H1 (cell line): ENCODE measurements around the gene ZACN. TPM values are rescaled to one million over a fixed set of nuclear protein-coding genes. Genes with fewer than 3 reads are reported as not detected.

Experiments
- CTCF ChIA-PET: fragments of 300-600 bp; sonication (Branson Sonifier 250); formaldehyde crosslinking; loops from one replicate; lab custom pipeline; 2021; ENCODE audit not compliant: partially characterized antibody; lab: Charles Lee
- POLR2A ChIA-PET: fragments of 300-600 bp; sonication (Branson Sonifier 250); formaldehyde crosslinking; loops from one replicate; lab custom pipeline; 2021; ENCODE audit warnings: inconsistent platforms; ENCODE audit not compliant: partially characterized antibody; lab: Charles Lee
- DNase-seq, 2 experiments: peaks; one replicate each; pipeline versions ENCODE4 v3.0.0 to v3.0.0-alpha.2; 2010 to 2022; ENCODE audit warnings: low spot score in 2 of 2, low read depth in 1 of 2, mixed read lengths in 1 of 2
- FAIRE-seq: peaks from 2 replicates; lab custom pipeline; 2011; peaks lifted over from hg19 to GRCh38; lab: Jason Lieb, UNC
- H2AFZ ChIP-seq: 2 replicates; pipeline ENCODE4 v1.8.1; 2012; ENCODE audit warnings: low read length, inconsistent platforms
- H2AK5ac ChIP-seq: 2 replicates; pipeline ENCODE4 v1.6.1; 2013; ENCODE audit warnings: low read depth, low read length
- H2BK120ac ChIP-seq: replicated peaks from 2 replicates; pipeline ENCODE3; 2013; ENCODE audit warnings: low read depth, low read length, inconsistent platforms
- H2BK12ac ChIP-seq: 2 replicates; pipeline ENCODE4 v1.6.1; 2013; ENCODE audit warnings: low read depth, low read length
- H2BK15ac ChIP-seq: 2 replicates; pipeline ENCODE4 v1.6.1; 2013; ENCODE audit warnings: low read length
- H2BK20ac ChIP-seq: 2 replicates; pipeline ENCODE4 v1.6.1; 2013; ENCODE audit warnings: low read length
- H2BK5ac ChIP-seq: 2 replicates; pipeline ENCODE4 v1.6.1; 2013; ENCODE audit warnings: low read depth, low read length
- H3K14ac ChIP-seq: 2 replicates; pipeline ENCODE4 v1.6.1; 2013; ENCODE audit warnings: inconsistent platforms; ENCODE audit not compliant: insufficient read length
- H3K18ac ChIP-seq: 2 replicates; pipeline ENCODE4 v1.6.1; 2013; ENCODE audit warnings: low read length; ENCODE audit errors: extremely low read depth
- H3K23ac ChIP-seq: 2 replicates; pipeline ENCODE4 v1.6.1; 2013; ENCODE audit warnings: inconsistent platforms; ENCODE audit not compliant: insufficient read length
- H3K23me2 ChIP-seq: 2 replicates; pipeline ENCODE4 v1.6.1; 2013; ENCODE audit warnings: low read depth, low read length
- H3K27ac ChIP-seq: 2 replicates; pipeline ENCODE4 v1.6.1; 2011; ENCODE audit warnings: low read depth, low read length, inconsistent platforms
- H3K27me3 ChIP-seq, 4 experiments: replicated peaks in 1 of 4; 1 replicate in 1 of 4; 2 replicates in 3 of 4; pipeline versions ENCODE4 v1.6.1 to v1.8.1; 2011 to 2013; ENCODE audit warnings: low read length in 3 of 4, mild to moderate bottlenecking in 3 of 4, inconsistent platforms in 2 of 4, mixed read lengths in 2 of 4, moderate library complexity in 1 of 4; ENCODE audit not compliant: control insufficient read depth in 3 of 4, insufficient read depth in 3 of 4; ENCODE audit errors: extremely low read depth in 1 of 4
- H3K36me3 ChIP-seq, 4 experiments: 2 replicates each; pipeline versions ENCODE4 v1.6.1 to v1.8.1; 2011 to 2013; ENCODE audit warnings: mild to moderate bottlenecking in 4 of 4, low read length in 3 of 4, moderate library complexity in 2 of 4, control low read depth in 1 of 4, inconsistent platforms in 1 of 4; ENCODE audit not compliant: insufficient read depth in 4 of 4, control insufficient read depth in 2 of 4
- H3K4ac ChIP-seq: replicated peaks from 2 replicates; pipeline ENCODE3; 2013; ENCODE audit warnings: low read length, low read depth, mixed read lengths, inconsistent platforms; ENCODE audit not compliant: insufficient read length
- H3K4me1 ChIP-seq, 4 experiments: replicated peaks in 1 of 4; 1 replicate in 1 of 4; 2 replicates in 3 of 4; pipeline versions ENCODE4 v1.6.1 to v1.8.1; 2011 to 2013; ENCODE audit warnings: low read length in 3 of 4, inconsistent platforms in 2 of 4, mixed read lengths in 1 of 4; ENCODE audit not compliant: insufficient read depth in 4 of 4, control insufficient read depth in 3 of 4
- H3K4me2 ChIP-seq, 2 experiments: 2 replicates each; pipeline versions ENCODE4 v1.6.1 to v1.8.1; 2011 to 2013; ENCODE audit warnings: low read depth in 2 of 2, low read length in 2 of 2, control low read depth in 1 of 2, inconsistent platforms in 1 of 2, mild to moderate bottlenecking in 1 of 2; ENCODE audit not compliant: insufficient read depth in 1 of 2
- H3K4me3 ChIP-seq, 4 experiments: fragments of 200-600, 300-600 bp in 1 of 4; sonication (generic), shearing (Covaris generic), sonication (Bioruptor Twin) in 1 of 4; 2 replicates each; pipeline versions ENCODE4 v1.5.1 to v1.8.1; 2011 to 2016; ENCODE audit warnings: low read length in 4 of 4, low read depth in 3 of 4, control low read depth in 2 of 4, inconsistent platforms in 2 of 4, mild to moderate bottlenecking in 2 of 4, mixed read lengths in 1 of 4, moderate library complexity in 1 of 4; ENCODE audit not compliant: insufficient read depth in 2 of 4; ENCODE audit errors: extremely low read depth in 1 of 4
- H3K56ac ChIP-seq: replicated peaks from 2 replicates; pipeline ENCODE3; 2013; ENCODE audit warnings: low read depth, mild to moderate bottlenecking, mixed read lengths, low read length, inconsistent platforms; ENCODE audit not compliant: insufficient read length
- H3K79me1 ChIP-seq: 2 replicates; pipeline ENCODE4 v1.6.1; 2013; ENCODE audit warnings: low read depth, low read length, control low read depth
- H3K79me2 ChIP-seq, 2 experiments: 2 replicates each; pipeline versions ENCODE4 v1.6.1 to v1.8.1; 2012 to 2013; ENCODE audit warnings: low read length in 2 of 2, mild to moderate bottlenecking in 2 of 2, inconsistent platforms in 1 of 2; ENCODE audit not compliant: insufficient read depth in 2 of 2, control insufficient read depth in 1 of 2
- H3K9ac ChIP-seq, 4 experiments: replicated peaks in 1 of 4; 1 replicate in 1 of 4; 2 replicates in 3 of 4; pipeline versions ENCODE4 v1.6.1 to v1.8.1; 2011 to 2013; ENCODE audit warnings: low read depth in 3 of 4, low read length in 3 of 4, control low read depth in 2 of 4, mild to moderate bottlenecking in 2 of 4, moderate library complexity in 2 of 4, inconsistent platforms in 1 of 4; ENCODE audit errors: extremely low read depth in 1 of 4
- H3K9me3 ChIP-seq, 2 experiments: 2 replicates each; pipeline versions ENCODE4 v1.6.1 to v1.8.1; 2012 to 2013; ENCODE audit warnings: mild to moderate bottlenecking in 2 of 2, moderate library complexity in 2 of 2, control low read depth in 1 of 2, inconsistent platforms in 1 of 2, low read depth in 1 of 2, low read length in 1 of 2, mixed read lengths in 1 of 2; ENCODE audit not compliant: insufficient read depth in 2 of 2
- H4K20me1 ChIP-seq, 2 experiments: replicated peaks in 1 of 2; 2 replicates each; pipeline versions ENCODE3 to v1.8.1; 2011 to 2013; ENCODE audit warnings: inconsistent platforms in 2 of 2, low read length in 2 of 2, mild to moderate bottlenecking in 1 of 2; ENCODE audit not compliant: insufficient read depth in 2 of 2, control insufficient read depth in 1 of 2
- H4K5ac ChIP-seq: 2 replicates; pipeline ENCODE4 v1.6.1; 2013; ENCODE audit warnings: low read length, low read depth, mixed read lengths, inconsistent platforms; ENCODE audit not compliant: insufficient read length
- H4K8ac ChIP-seq: 2 replicates; pipeline ENCODE4 v1.8.0; 2013; ENCODE audit warnings: mild to moderate bottlenecking, moderate library complexity, low read length, inconsistent platforms; ENCODE audit not compliant: insufficient read depth; ENCODE audit errors: extremely low read depth
- H4K91ac ChIP-seq: replicated peaks from 2 replicates; pipeline ENCODE3; 2013; ENCODE audit warnings: low read length, mixed read lengths, inconsistent platforms; ENCODE audit not compliant: insufficient read length
- BACH1 ChIP-seq: IDR thresholded peaks from 2 replicates; pipeline ENCODE4 v1.6.1; 2012; ENCODE audit warnings: low read length, improper control_type of control experiment
- CHD1 ChIP-seq: IDR thresholded peaks from 2 replicates; pipeline ENCODE4 v1.6.1; 2012; ENCODE audit warnings: low read depth, low read length, improper control_type of control experiment
- CHD2 ChIP-seq: IDR thresholded peaks from 2 replicates; pipeline ENCODE4 v1.6.1; 2012; ENCODE audit warnings: low read length, improper control_type of control experiment
- GABPA ChIP-seq: IDR thresholded peaks from 2 replicates; pipeline ENCODE4 v1.6.1; 2011; ENCODE audit warnings: mild to moderate bottlenecking, low read length, moderate library complexity, borderline replicate concordance; ENCODE audit not compliant: insufficient read depth
- HDAC6 ChIP-seq: IDR thresholded peaks from one replicate; pipeline ENCODE4 v1.7.1; 2012; ENCODE audit warnings: low read depth, mild to moderate bottlenecking, inconsistent platforms, low read length, moderate library complexity
- KDM5A ChIP-seq: fragments of 200-600 bp; IDR thresholded peaks from 2 replicates; pipeline ENCODE4 v1.7.1; 2012; ENCODE audit warnings: mild to moderate bottlenecking, low read length, inconsistent platforms, mixed read lengths
- MAX ChIP-seq: IDR thresholded peaks from 2 replicates; pipeline ENCODE4 v1.6.1; 2012; ENCODE audit warnings: inconsistent platforms
- RFX5 ChIP-seq: IDR thresholded peaks from 2 replicates; pipeline ENCODE4 v1.6.1; 2011; ENCODE audit warnings: low read depth, low read length, improper control_type of control experiment, borderline replicate concordance
- RXRA ChIP-seq: IDR thresholded peaks from 2 replicates; pipeline ENCODE4 v1.6.1; 2011; ENCODE audit warnings: low read depth, mild to moderate bottlenecking, low read length, moderate library complexity; ENCODE audit not compliant: insufficient read depth
- SIN3A ChIP-seq, 2 experiments: IDR thresholded peaks in 1 of 2; conservative IDR thresholded peaks in 1 of 2; 2 replicates each; pipeline ENCODE4 v1.6.1; 2011 to 2012; ENCODE audit warnings: low read length in 2 of 2, improper control_type of control experiment in 1 of 2, low read depth in 1 of 2, mild to moderate bottlenecking in 1 of 2
- SIRT6 ChIP-seq: IDR thresholded peaks from one replicate; pipeline ENCODE4 v1.7.1; 2012; ENCODE audit warnings: low read length, inconsistent platforms
- SP4 ChIP-seq: IDR thresholded peaks from 2 replicates; pipeline ENCODE4 v1.6.1; 2012; ENCODE audit warnings: low read length, inconsistent platforms
- SRF ChIP-seq: IDR thresholded peaks from 2 replicates; pipeline ENCODE4 v1.6.1; 2011; ENCODE audit warnings: mild to moderate bottlenecking, low read depth, low read length, moderate library complexity
- SUZ12 ChIP-seq: fragments of 200-600 bp; sonication (generic); IDR thresholded peaks from 2 replicates; pipeline ENCODE4 v1.6.1; 2012; ENCODE audit warnings: mild to moderate bottlenecking, inconsistent platforms, low read length, moderate library complexity, mixed read lengths
- ZNF274 ChIP-seq: IDR thresholded peaks from 2 replicates; pipeline ENCODE4 v1.7.0; 2012; ENCODE audit warnings: low read length, borderline replicate concordance; ENCODE audit errors: extremely low read depth
- WGBS, 2 experiments: shearing (Covaris generic) in 1 of 2; methylation state at CpG; one replicate each; pipeline versions ENCODE4 v1.1.6 to v1.1.7; 2013 to 2015; ENCODE audit warnings: low lambda C conversion rate in 2 of 2, mixed read lengths in 2 of 2, inconsistent platforms in 1 of 2, low coverage in 1 of 2, missing lambda C conversion rate in 1 of 2; ENCODE audit not compliant: insufficient replicate concordance in 2 of 2, insufficient coverage in 1 of 2, insufficient read length in 1 of 2; ENCODE audit errors: extremely low coverage in 1 of 2, missing lambda C conversion rate in 1 of 2; 5-methylcytosine and 5-hydroxymethylcytosine counted together
- polyA plus RNA-seq, 7 experiments: library from polyadenylated mRNA; depleted of rRNA in 3 of 7; stranded (reverse) in 5 of 7; unstranded in 2 of 7; fragments of >200 nt in 5 of 7; fragments of 200-250 nt in 2 of 7; gene quantifications; 1 replicate in 5 of 7; 2 replicates in 1 of 7; 4 replicates in 1 of 7; pipeline versions ENCODE4 v1.2.1 to v1.2.3, GENCODE V29; 2011 to 2013; ENCODE audit warnings: missing spikeins in 2 of 7, mixed read lengths in 2 of 7
- total RNA-seq: library from RNA; stranded (reverse); fragmentation: NEBNext Ultra II Directional; extraction: Animal tissue kit (Norgen Biotek cat#: 25700); gene quantifications from 2 replicates; pipeline ENCODE4 v1.2.1, GENCODE V29; 2021

ZACN gene
- total and polyA plus RNA-seq, 2 of the 8 experiments (the other 6 are each of a cell fraction or from before 2014, with no cell fraction given) = 0.26 TPM; not detected in 1

- Histone ChIP-seq H3K23me2 (peaks cover 6% of the 10 kb centered on the region; the same call in 1 of the 2 replicates), H2BK120ac (no peak overlapping the region), H3K36me3 (no peaks in the 10 kb centered on the region), H3K4me2 (no peak overlapping the region), H2AK5ac (no peak overlapping the region), H4K91ac (no peak overlapping the region), H3K14ac (no peak overlapping the region), H3K27me3 (peaks cover 0 to 19% (median 7%) of the 10 kb centered on the region in 4 experiments; a peak in 5 of 7 replicates), H2AFZ (no peak overlapping the region), H4K5ac (no peak overlapping the region), H3K4ac (no peak overlapping the region), H2BK5ac (no peak overlapping the region), H2BK15ac (no peak overlapping the region), H3K18ac (no peak overlapping the region), H3K79me2 (no peaks in the 10 kb centered on the region), H4K8ac (no peak overlapping the region), H3K56ac (no peak overlapping the region), H3K9me3 (no peaks in the 10 kb centered on the region), H3K27ac (no peak overlapping the region), H2BK12ac (no peak overlapping the region), H3K9ac (no peak overlapping the region), H3K4me1 (peaks cover 3 to 29% (median 17%) of the 10 kb centered on the region in 4 experiments), H2BK20ac (no peak overlapping the region), H3K23ac (no peak overlapping the region), H3K4me3 (no peak overlapping the region), H3K79me1 (no peaks in the 10 kb centered on the region), H4K20me1 (no peaks in the 10 kb centered on the region)
- ChIA-PET POLR2A (interaction anchor here (0.7 to 1.5 kb wide), 3 partner anchors 9 to 112 kb away, joined by 3 to 6 read pairs (median 4); no protein-coding TSS in a partner anchor), CTCF (interaction anchor here (0.8 to 41.5 kb wide), 21 partner anchors 8 to 259 kb away, joined by 3 to 778 read pairs (median 4); partner anchors contain the start of genes FOXJ1 and ZACN)
- WGBS, 2 experiments = 100% methylated on average over 1 of the region's 1 CpG; no CpG with 5 or more reads in 1 of the 2 experiments
- FAIRE-seq (no peak), DNase-seq (no peak)
- TF ChIP-seq SRF = no peak
- no peak for TF ChIP-seq CHD2
- no peak for TF ChIP-seq RXRA
- no peak for TF ChIP-seq BACH1
- no peak for TF ChIP-seq ZNF274
- no peak for TF ChIP-seq HDAC6
- no peak for TF ChIP-seq SUZ12
- no peak for TF ChIP-seq CHD1
- TF ChIP-seq RFX5 = no peak
- no peak for TF ChIP-seq MAX
- TF ChIP-seq SP4 = no peak
- no peak for TF ChIP-seq SIN3A (conservative IDR thresholded peaks at IDR 0.05 in 1 of 2, IDR thresholded peaks at IDR 0.05 in 1 of 2; ENCODE audit: low read depth in 1 of 2, low read length in 2 of 2)
- no peak for TF ChIP-seq SIRT6
- no peak for TF ChIP-seq GABPA
- no peak for TF ChIP-seq KDM5A
Observed at GRCh38 chr17:76125922-76126321, 46.9 kb downstream of the ZACN start.
